Activated CD8-positive, alpha-beta T cell treated with anti-CD3 and anti-CD28 coated beads, Interleukin-2, amount 10 ng/mL, durations not matched to agents 7 days and 5 days (primary cell): ENCODE measurements around the gene PNMA1. TPM values are rescaled to one million over a fixed set of nuclear protein-coding genes. Genes with fewer than 3 reads are reported as not detected.
A peak's percentile ranks its signal among the peaks of the same experiment; 100 is the strongest.

Experiments
- ATAC-seq: fragments of 150-1000 bp; cut with Tn5 transposase; one replicate; pipeline ENCODE4 v1.10.0; 2021; ENCODE audit warnings: moderate library complexity
- CTCF ChIA-PET: fragments of 350-600 bp; sonication (Branson Sonifier 250); formaldehyde crosslinking; loops from one replicate; lab custom pipeline; 2021; ENCODE audit warnings: antibody characterized with exemption; lab: Charles Lee
- POLR2A ChIA-PET: fragments of 350-600 bp; sonication (Branson Sonifier 250); formaldehyde crosslinking; loops from one replicate; lab custom pipeline; 2021; ENCODE audit warnings: antibody characterized with exemption; lab: Charles Lee
- DNase-seq: peaks from one replicate; pipeline ENCODE4 v3.0.0-alpha.2; 2020
- H3K27ac Mint-ChIP-seq: one replicate; pipeline ENCODE4 v1.8.0; 2021; ENCODE audit warnings: mild to moderate bottlenecking, mixed read lengths
- H3K27me3 Mint-ChIP-seq: one replicate; pipeline ENCODE4 v1.8.0; 2021; ENCODE audit warnings: low read depth, mixed read lengths
- H3K36me3 Mint-ChIP-seq: one replicate; pipeline ENCODE4 v1.8.0; 2021; ENCODE audit warnings: low read depth, mixed read lengths
- H3K4me1 Mint-ChIP-seq: one replicate; pipeline ENCODE4 v1.8.0; 2021; ENCODE audit warnings: low read depth, mixed read lengths
- H3K4me3 Mint-ChIP-seq: one replicate; pipeline ENCODE4 v1.8.0; 2021; ENCODE audit warnings: mild to moderate bottlenecking, mixed read lengths
- H3K9me3 Mint-ChIP-seq: one replicate; pipeline ENCODE4 v1.8.0; 2022; ENCODE audit warnings: mixed read lengths; ENCODE audit not compliant: insufficient read depth
- total RNA-seq, 2 experiments: library from RNA; stranded (reverse); gene quantifications; one replicate each; pipeline ENCODE4 v1.2.3, GENCODE V29; 2021

The PNMA1 gene
- total RNA-seq, 2 experiments from 2014 or later, result 24.4 to 25.6 TPM

- no peaks in the 10 kb centered on the region for H3K27me3 Mint-ChIP-seq
- peak overlapping the region; percentile 99 for H3K27ac Mint-ChIP-seq
- CTCF ChIA-PET, result interaction anchor here (0.7 to 8.5 kb wide), 13 partner anchors 12 to 172 kb away, joined by 3 to 156 read pairs (median 7); partner anchors contain the start of gene PTGR2
- POLR2A ChIA-PET, result interaction anchor here (0.6 to 7.5 kb wide), 12 partner anchors 10 to 207 kb away, joined by 3 to 124 read pairs (median 6); partner anchors contain the start of genes ACOT2, COQ6, FAM161B and ZNF410
- peaks cover 35% of the 10 kb centered on the region for H3K36me3 Mint-ChIP-seq
- H3K9me3 Mint-ChIP-seq, result no peaks in the 10 kb centered on the region
- H3K4me1 Mint-ChIP-seq, result peaks cover 88% of the 10 kb centered on the region
- DNase-seq (no peak), ATAC-seq (peak; percentile 6)
- H3K4me3 Mint-ChIP-seq, result peak overlapping the region; percentile 87
These were observed 28.5 kb upstream of the PNMA1 start for GRCh38 chr14:73742520-73743238.

DNA sequence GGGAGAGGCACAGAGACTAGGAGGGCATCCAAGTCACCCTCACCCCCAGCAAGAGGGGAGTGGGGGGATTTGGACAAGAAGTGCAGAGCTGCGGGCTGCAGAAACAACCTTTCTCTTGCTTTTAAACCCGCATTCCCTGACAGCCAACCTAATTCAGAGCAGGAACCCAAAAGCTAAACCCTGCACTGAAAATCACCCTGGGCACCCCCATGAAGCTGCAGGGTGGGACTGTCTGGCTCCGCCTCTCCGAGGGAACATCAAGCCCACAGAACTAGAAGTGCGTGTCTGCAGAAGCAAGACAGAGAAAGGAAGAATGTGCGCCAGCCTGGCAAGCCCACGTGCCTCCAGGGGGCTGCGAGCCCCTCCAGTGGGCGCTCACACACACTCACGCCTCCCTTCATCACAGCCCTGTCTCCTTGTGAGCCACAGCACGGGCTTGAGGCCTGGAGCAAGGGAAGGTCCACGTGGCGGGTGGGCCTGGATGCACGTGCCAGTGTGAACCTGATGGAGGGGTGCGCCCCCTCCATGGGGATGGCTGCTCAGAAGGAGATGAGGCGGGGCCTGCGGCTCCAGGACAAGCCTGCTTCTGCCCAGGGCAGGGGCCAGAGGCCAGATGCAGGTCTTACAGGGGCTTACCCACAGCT is 27.8 kb upstream of the PNMA1 start:
- Mint-ChIP-seq H3K4me1 (peaks cover 81% of the 10 kb centered on the region), H3K27ac (peak overlapping the region; percentile 99), H3K27me3 (no peaks in the 10 kb centered on the region), H3K36me3 (peaks cover 36% of the 10 kb centered on the region), H3K4me3 (peak overlapping the region; percentile 87), H3K9me3 (no peaks in the 10 kb centered on the region)
- ATAC-seq (peak; percentile 59), DNase-seq (peak; percentile 78)
- ChIA-PET CTCF (interaction anchor here (0.8 to 8.5 kb wide), 12 partner anchors 11 to 171 kb away, joined by 3 to 156 read pairs (median 8); partner anchors contain the start of gene PTGR2), POLR2A (interaction anchor here (0.6 to 7.5 kb wide), 10 partner anchors 9 to 173 kb away, joined by 3 to 124 read pairs (median 10); partner anchors contain the start of genes ACOT2 and ZNF410)

DNA sequence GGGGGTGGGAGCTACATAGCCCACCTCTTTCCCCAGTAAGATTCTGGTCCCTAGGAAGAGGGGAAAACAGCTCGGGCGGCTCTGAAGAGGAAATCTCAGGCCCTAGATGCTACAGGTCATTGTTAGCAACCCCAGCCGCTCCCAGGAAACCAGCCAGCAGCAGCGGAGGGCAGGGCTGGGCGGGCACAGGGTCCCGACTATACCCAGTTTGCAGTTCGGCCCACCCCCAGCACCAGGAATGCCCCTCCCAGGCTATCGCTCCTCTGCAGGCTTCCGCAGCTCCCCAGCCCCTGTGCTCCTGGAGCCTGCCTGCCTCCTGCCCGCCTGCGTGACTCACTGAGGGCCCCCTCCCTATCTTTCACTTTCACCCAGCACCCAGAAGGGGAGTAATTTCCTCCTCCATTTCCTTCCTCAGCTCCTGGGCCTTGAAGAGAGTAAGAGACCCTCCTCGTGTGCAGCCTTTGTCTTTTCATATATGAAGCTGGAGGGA is 27.2 kb upstream of the PNMA1 start:
- Mint-ChIP-seq H3K9me3 (no peaks in the 10 kb centered on the region), H3K27ac (peak overlapping the region; percentile 99), H3K4me3 (peak overlapping the region; percentile 87), H3K36me3 (peaks cover 40% of the 10 kb centered on the region), H3K4me1 (peaks cover 76% of the 10 kb centered on the region), H3K27me3 (no peaks in the 10 kb centered on the region)
- CTCF ChIA-PET, result interaction anchor here (1.0 to 8.5 kb wide), 10 partner anchors 11 to 111 kb away, joined by 3 to 156 read pairs (median 8); partner anchors contain the start of gene PTGR2
- ATAC-seq, result peak; percentile 71
- DNase-seq, result peak; percentile 79
- POLR2A ChIA-PET, result interaction anchor here (1.0 to 7.5 kb wide), 8 partner anchors 8 to 172 kb away, joined by 3 to 124 read pairs (median 13); partner anchors contain the start of gene ZNF410

DNA sequence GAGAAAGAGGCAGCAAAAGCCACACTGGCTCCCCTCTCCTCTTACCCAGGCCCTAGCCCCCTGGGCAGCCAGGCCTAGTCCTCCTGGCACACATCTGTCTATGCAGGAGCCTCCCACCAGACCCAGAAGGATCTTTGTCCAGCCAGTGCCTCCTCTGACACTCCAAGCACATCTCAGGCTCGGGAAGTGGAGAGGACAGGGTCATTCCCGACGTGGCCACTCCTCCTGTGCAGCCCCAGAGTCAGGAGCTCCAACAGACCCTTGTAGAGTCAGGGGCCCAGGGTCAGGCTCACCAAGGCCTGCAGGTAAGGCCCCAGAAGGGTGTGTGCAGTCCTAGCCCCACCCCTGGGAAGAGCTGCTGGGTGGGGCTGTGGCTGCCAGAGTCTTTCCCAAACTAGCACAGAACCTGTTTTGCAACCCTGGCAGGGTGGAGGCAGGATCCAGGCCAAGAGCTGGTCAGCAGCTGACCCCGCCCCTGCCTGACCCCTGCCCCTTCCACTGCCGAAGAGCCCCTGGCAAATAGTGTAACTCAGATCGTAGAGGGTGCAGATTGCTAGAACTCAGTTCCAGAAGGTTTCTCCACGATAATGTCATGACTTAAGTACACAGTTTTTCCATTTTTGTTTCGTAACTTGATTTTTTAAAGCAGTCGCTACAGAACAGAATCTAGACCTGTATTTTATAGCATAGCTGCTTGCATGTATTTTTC is 26.6 kb upstream of the PNMA1 start:
- H3K4me3 Mint-ChIP-seq, result peak overlapping the region; percentile 87
- H3K4me1 Mint-ChIP-seq, result peaks cover 69% of the 10 kb centered on the region
- ChIA-PET CTCF (interaction anchor here (1.0 to 8.5 kb wide), 9 partner anchors 10 to 111 kb away, joined by 3 to 156 read pairs (median 9); partner anchors contain the start of gene PTGR2), POLR2A (interaction anchor here (1.0 to 7.5 kb wide), 9 partner anchors 8 to 173 kb away, joined by 3 to 124 read pairs (median 9); partner anchors contain the start of gene ZNF410)
- peak overlapping the region; percentile 99 for H3K27ac Mint-ChIP-seq
- no peaks in the 10 kb centered on the region for H3K27me3 Mint-ChIP-seq
- H3K36me3 Mint-ChIP-seq, result peaks cover 43% of the 10 kb centered on the region
- DNase-seq, result no peak
- H3K9me3 Mint-ChIP-seq, result no peaks in the 10 kb centered on the region
- ATAC-seq, result no peak

DNA sequence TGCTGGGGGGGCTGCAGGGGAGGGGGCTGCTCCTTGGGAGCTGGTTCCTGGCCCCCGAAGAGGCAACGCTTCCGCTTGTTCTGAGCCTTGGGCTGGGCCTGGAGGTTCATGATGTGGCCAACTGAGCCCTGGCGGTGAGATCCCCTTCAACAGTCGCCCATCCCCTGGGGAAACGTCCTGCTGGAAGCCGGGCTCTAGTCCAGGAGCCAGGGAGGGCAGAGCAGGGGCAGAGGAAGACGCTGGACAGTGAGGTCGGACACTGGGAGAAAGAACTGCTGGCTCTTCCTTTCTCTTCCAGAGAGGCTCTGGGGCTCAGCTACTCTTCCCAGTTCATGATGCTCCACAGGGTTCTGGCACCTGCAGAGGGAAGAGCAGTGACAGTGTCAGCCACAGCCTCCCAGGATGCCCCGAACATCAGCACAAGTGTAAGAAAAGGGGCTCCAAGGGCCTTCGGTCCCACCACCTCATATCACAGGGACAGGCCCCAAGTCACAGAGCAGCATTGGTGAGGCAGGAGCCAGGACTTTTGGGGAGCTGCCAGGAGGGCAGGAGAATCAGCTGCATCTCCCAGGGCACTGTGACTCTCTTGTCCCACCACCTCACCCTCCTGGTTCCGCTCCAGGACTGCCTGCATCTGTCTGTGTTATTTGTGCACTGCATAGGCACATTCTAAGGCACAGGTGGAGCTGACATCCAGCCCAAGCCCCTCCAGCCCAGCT is 25.9 kb upstream of the PNMA1 start:
- ChIA-PET POLR2A (interaction anchor here (1.0 to 7.5 kb wide), 6 partner anchors 7 to 174 kb away, joined by 3 to 62 read pairs (median 6); partner anchors contain the start of gene ZNF410), CTCF (interaction anchor here (8.2 to 8.5 kb wide), 2 partner anchors 9 to 15 kb away, joined by 125 to 156 read pairs; a partner anchor contains a TSS)
- Mint-ChIP-seq H3K27ac (peak overlapping the region; percentile 99), H3K4me3 (peak overlapping the region; percentile 43), H3K9me3 (no peaks in the 10 kb centered on the region), H3K4me1 (peaks cover 62% of the 10 kb centered on the region), H3K36me3 (peaks cover 43% of the 10 kb centered on the region), H3K27me3 (no peaks in the 10 kb centered on the region)
- ATAC-seq, result no peak
- no peak for DNase-seq

- ChIA-PET POLR2A (interaction anchor here (1.0 kb wide), 1 partner anchor 19 kb away, joined by 3 read pairs; no protein-coding TSS in a partner anchor), CTCF (interaction anchor here (1.3 to 8.5 kb wide), 3 partner anchors 9 to 16 kb away, joined by 3 to 156 read pairs (median 125); a partner anchor contains a TSS)
- H3K4me3 Mint-ChIP-seq, result no peak overlapping the region
- peaks cover 47% of the 10 kb centered on the region for H3K36me3 Mint-ChIP-seq
- H3K9me3 Mint-ChIP-seq, result no peaks in the 10 kb centered on the region
- no peaks in the 10 kb centered on the region for H3K27me3 Mint-ChIP-seq
- ATAC-seq (no peak), DNase-seq (no peak)
- H3K4me1 Mint-ChIP-seq, result peaks cover 59% of the 10 kb centered on the region
- H3K27ac Mint-ChIP-seq, result peak overlapping the region; percentile 39
These were observed 25.2 kb upstream of the PNMA1 start for GRCh38 chr14:73739174-73739898.

- POLR2A ChIA-PET, result no interaction called here
- Mint-ChIP-seq H3K27ac (no peak overlapping the region), H3K36me3 (peaks cover 51% of the 10 kb centered on the region), H3K4me3 (no peak overlapping the region), H3K27me3 (no peaks in the 10 kb centered on the region), H3K4me1 (peaks cover 52% of the 10 kb centered on the region), H3K9me3 (no peaks in the 10 kb centered on the region)
- CTCF ChIA-PET, result interaction anchor here (1.1 to 1.3 kb wide), 2 partner anchors 9 to 65 kb away, joined by 3 read pairs; no protein-coding TSS in a partner anchor
- ATAC-seq (no peak), DNase-seq (no peak)
These were observed 24.5 kb upstream of the PNMA1 start for GRCh38 chr14:73738518-73739173.

DNA sequence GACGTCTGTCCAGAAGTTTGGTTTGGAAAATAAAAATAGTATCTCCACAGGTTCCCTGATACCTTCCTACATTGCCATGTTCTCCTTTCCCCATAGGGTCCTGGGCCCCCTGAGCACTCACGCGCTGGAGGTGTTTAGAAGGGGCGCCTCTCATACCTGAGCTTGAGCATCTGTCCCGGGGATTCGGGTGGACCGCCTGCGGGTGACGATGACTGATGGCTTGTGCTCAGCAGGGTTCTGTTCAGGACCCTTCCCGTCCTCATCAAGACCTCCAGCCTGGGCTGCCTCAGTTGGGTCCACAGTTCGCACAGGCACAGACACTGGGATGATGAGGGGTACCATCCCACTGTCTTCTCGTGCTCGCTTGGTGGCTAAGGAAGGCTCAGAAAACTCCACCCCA is 22.7 kb upstream of the PNMA1 start:
- Mint-ChIP-seq H3K4me3 (no peak overlapping the region), H3K4me1 (peaks cover 41% of the 10 kb centered on the region), H3K9me3 (no peaks in the 10 kb centered on the region), H3K27ac (peak overlapping the region; percentile 39), H3K36me3 (peaks cover 46% of the 10 kb centered on the region), H3K27me3 (no peaks in the 10 kb centered on the region)
- DNase-seq, result no peak
- ChIA-PET CTCF (no interaction called here), POLR2A (no interaction called here)
- ATAC-seq, result no peak

GRCh38 chr14:73732006-73732405 is 17.8 kb upstream of the PNMA1 start:
- peaks cover 36% of the 10 kb centered on the region for H3K4me1 Mint-ChIP-seq
- no peak for ATAC-seq
- CTCF ChIA-PET, result interaction anchor here (2.9 to 9.2 kb wide), 3 partner anchors 12 to 95 kb away, joined by 18 to 186 read pairs (median 125); a partner anchor contains a TSS
- H3K4me3 Mint-ChIP-seq, result no peak overlapping the region
- no peaks in the 10 kb centered on the region for H3K9me3 Mint-ChIP-seq
- H3K27me3 Mint-ChIP-seq, result no peaks in the 10 kb centered on the region
- DNase-seq, result no peak
- POLR2A ChIA-PET, result interaction anchor here (3.0 kb wide), 1 partner anchor 10 kb away, joined by 9 read pairs; no protein-coding TSS in a partner anchor
- H3K27ac Mint-ChIP-seq, result peak overlapping the region; percentile 53
- peaks cover 71% of the 10 kb centered on the region for H3K36me3 Mint-ChIP-seq
